HK-2 (cell line): ENCODE data around the gene MYO3B.
"Not testable (repeated sequence)": the region's sequence is repeated elsewhere in the genome, so short reads cannot be mapped to it uniquely, and the experiment has no call there.

Experiments used
- DNase-seq: peaks from one replicate; pipeline ENCODE4 v3.0.0-alpha.2; 2018; ENCODE audit not compliant: unreplicated experiment

Gene MYO3B

DNA sequence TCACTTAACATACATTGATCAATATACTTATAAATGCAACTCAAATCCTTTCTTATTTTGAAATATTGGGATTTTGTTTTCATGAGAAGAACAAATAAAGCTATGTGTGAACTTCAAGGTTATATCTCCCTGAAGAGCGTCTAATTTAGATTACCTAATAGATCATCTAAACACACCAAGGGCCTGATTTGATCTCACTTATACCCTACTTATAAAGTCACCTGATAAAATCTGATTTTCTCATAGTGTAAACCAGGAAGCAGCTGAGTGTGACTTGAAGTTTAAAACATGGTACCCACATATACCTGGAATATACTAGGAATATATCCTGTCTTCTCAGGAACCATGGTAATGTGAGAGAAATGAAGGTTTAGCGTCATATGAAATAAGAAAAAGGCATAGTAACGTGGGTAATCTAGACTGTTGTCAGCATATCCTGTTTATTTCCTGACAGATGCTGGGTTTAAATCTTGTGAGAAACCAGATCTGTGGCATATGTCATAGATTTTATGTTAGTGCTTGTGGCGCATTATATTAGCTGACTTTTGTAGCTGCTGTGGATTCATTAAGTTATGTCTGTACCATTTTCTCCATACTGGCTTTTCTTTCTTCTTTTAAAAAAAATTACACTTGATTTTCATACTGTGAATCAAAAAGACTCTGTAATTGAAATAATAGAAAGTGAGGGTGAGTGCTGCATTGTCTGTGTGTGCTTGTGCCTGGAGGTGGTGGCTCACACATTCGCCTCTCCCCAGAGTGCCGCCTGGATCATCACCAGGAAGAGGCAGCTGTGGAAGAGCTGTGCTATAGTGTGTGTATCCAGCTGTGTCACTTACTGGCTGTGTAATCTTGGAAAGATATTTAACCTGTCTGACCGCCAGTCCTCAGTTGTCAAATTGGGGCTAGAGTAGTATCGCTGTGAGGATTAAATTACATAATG, 164.0 kb downstream of the MYO3B start:
- DNase-seq: no peak

GRCh38 chr2:170344663-170345346, 166.9 kb downstream of the MYO3B start:
- DNase-seq: no peak

DNA sequence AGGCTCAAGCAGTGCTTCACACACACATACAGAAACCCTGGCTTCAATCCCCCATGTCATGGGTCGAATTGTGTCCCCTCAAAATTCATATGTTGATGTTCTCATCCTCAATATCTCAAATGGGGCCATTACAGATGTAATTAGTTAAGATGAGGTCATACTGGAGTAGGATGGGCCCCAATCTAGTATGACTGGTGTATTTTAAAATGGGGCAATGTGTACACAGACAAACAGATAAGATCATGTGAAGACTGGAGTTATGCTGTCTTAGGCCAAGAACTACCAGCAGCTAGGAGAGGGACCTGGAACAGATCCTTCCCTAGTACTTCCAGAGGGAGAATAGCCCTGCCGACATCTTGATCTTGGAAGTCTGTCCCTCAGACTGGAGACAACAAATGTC, 167.7 kb downstream of the MYO3B start:
- no peak for DNase-seq

GRCh38 chr2:170349269-170349668, 171.3 kb downstream of the MYO3B start:
- not testable (repeated sequence) for DNase-seq

DNA sequence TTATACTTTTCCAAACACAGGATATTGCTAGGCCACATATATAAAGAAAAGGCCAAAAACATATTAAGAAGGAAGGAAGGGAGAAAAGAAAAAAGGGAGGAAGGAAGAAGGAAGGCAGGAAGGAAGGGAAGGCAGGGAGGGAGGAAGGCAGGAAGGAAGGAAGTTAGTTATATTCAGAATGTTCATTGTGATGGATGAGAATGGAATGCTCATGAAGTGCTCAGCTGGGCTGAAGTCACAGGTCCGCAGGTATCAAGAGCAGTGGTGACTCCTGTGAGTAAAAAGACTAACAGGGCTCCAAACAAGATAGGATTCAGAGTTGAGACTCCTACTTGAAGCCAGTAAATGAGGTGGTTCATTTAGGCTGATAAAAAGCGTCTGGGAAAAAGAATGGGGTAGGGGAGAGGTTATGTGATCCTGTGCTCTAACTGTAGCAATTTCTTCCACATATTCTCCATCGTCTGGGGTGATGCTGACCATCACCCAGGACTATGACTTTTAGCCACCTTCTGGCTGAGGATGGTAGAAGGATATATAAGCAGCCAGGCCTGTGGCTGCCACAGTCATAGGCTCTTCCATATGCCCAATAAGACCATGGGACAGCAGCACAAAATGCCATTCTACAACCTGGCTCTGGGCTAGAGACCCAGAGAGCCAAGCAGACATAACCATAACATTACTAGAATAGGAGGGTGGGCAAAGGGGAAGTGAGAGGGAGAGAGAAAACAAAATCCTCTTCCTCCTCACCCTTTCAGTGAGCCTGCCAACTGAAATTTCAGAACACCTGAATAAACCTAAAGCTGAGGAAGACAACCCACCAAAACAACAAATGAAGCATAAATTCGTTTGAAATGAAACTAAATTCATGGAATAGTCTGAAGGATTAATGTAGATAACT, 173.2 kb downstream of the MYO3B start:
- DNase-seq: no peak

GRCh38 chr2:170353723-170354122, 175.8 kb downstream of the MYO3B start:
- no peak for DNase-seq

DNA sequence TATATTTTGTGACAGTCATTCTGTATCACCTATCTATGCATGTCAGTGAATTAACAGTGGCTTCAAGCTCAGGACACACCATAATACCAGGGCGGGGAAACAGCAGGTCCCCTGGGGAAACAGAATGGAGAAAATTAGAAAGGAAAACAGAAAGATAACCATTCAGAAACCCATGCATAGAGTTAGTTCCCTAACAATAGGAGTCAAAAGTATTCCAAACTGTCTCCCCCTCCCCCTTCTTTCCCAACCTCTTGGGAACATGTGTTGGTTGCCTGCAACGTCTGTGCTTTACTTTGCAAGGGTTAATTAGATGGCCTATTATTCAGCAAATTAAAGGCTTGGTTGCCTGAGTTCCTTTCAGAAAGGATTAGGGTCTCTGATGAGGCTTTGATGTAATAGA, 176.4 kb downstream of the MYO3B start:
- DNase-seq: no peak

- no peak for DNase-seq
Observed at GRCh38 chr2:170354855-170355780, 177.2 kb downstream of the MYO3B start.

- no peak for DNase-seq
Observed at GRCh38 chr2:170359466-170359865, 181.5 kb downstream of the MYO3B start.

- DNase-seq: no peak
Observed at GRCh38 chr2:170360546-170361089, 182.7 kb downstream of the MYO3B start.

DNA sequence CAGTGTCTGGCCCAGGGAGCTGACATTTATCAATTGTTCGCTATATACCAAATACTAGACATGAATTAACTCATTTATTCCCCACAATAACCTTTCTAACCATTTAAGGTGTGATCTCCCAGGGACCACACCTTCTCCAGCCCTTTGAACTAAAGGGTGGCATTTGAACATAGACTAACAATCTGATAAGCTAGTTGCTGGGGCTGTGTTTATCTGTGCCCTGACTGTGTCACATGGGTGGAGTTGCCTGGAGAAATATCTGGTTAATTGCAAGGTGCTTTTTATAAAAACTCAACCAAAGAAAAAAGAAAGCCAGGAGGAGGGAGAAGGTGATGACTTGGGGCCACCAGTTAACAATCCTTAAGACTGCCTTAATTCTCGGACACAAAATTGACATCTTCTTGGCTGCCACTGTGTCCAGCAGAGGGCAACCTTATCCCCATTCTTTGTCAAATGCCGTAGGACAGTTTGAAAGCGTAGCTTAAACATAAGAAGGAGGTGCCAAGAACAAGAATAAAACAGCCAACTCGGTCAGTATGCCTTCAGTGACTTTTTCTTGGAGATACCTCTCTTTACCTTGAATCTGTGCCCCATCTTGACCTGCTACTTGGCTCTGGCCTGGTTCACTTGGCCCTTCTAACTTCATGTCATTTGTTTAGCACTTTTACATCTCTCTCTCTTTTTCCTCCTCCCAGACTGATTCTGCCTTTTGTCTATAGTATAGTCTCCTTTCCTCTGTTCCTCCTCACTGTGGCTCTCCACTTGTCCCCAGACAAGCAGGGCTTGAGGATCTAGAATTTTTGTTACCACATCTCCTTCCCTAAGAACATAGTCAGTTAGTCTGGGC, 183.4 kb downstream of the MYO3B start:
- DNase-seq: peak; percentile 19

GRCh38 chr2:170362313-170362870, 184.4 kb downstream of the MYO3B start:
- no peak for DNase-seq

DNA sequence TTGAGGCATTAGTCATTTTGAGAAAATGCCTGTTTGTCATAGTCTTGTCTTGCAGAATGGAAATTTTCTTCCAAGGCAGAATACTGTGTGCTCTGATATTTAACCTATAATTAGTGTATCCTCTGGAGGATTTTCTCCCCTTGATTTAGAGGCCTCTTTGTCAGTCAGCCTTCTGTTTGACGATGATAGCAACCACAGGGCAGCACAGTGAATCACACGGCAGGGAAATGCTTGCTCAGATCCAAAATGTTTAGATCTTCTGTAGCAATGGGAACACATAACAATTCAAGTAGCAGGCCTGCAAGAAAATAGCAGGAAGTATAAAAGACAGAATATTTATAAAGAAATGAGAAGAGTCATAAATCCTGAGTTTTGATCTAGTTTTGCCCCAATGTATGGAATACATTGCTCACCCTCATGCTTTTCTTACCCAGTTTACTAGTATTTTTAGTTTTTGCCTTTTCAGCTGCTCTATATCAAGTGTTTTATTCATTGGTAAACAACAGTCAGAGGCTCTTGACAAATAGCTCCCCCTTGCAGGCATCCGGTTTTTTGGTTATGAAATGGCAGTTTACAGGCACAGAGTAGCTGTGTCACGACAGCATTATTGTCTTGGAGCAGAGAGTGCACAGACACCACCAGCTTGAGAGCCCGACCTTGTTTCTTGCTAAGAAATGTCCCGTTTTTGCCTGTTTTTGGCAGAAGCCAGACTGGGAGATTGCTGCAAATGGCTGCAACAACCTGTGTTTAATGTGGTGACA, 185.1 kb downstream of the MYO3B start:
- DNase-seq: no peak

- DNase-seq: no peak
Observed at GRCh38 chr2:170365003-170365402, 187.1 kb downstream of the MYO3B start.

DNA sequence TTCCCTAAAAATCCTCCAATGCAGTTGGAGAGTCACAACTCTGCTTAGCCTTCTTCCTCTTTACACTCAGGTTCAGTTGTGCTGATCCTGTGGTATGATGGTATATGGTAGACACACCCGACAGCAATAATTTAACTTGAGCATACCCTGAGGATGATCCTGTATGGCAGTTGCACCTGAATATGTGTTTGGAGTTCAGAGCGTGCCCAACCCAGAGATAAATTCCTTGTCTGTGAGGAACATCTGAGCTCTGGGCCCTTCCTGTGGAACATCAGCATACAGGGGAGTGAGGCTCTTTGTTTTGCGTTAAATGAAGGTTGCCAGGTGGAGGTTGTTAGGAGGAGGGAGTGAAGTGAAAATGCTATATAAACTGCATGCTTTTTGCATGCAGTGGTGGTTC, 187.7 kb downstream of the MYO3B start:
- DNase-seq: no peak

- DNase-seq: no peak
Observed at GRCh38 chr2:170368370-170368769, 190.4 kb downstream of the MYO3B start.

GRCh38 chr2:170369228-170369627, 191.3 kb downstream of the MYO3B start:
- DNase-seq: no peak

- DNase-seq: no peak
Observed at GRCh38 chr2:170369894-170370293, 191.9 kb downstream of the MYO3B start.
